GM19099 (cell line): ENCODE data around the gene CELA3A.

Experiments used
- POLR2A ChIP-seq: IDR thresholded peaks from 3 replicates; pipeline ENCODE4 v1.6.1; 2011; ENCODE audit warnings: low read depth; ENCODE audit not compliant: insufficient read length; ENCODE audit errors: extremely low read depth

Gene CELA3A

DNA sequence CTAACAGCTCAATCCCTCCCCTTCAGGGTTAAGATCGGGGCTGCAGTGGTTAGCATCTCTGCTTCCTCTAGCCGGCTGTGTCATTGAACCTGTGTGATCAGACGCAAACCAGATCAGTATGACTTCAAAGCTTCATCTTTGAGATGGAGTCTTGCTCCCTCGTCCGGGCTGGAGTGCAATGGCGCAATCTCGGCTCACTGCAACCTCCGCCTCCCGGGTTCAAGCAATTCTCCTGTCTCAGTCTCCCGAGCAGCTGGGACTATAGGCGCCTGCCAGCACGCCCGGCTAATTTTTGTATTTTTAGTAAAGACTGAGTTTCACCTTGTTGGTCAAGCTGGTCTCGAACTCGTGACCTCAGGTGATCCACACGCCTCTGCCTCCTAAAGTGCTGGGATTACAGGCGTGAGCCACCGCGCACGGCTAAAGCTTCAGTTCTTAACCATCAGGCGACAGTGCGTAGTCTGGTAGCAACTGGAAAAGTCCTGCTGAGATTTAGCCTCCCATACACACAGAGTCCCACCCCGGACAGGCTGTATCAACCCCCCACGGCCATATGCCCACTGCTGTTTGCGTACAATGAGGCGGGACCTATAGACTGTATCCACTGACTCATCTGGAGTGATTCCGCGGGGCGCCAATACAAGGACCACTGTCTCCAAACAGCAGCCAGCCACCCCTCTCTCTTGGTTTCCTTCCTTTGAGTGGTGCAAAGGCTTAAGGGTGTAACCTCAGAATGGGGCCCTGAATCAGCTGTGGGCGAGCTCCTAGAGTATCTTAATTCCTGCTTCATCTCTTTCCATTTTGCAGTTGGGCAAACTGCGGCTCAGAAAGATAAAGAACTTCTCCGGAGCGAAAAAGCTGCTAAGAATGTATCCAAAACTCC lies 23.3 kb downstream of the CELA3A start:
- TF ChIP-seq POLR2A, result no peak

DNA sequence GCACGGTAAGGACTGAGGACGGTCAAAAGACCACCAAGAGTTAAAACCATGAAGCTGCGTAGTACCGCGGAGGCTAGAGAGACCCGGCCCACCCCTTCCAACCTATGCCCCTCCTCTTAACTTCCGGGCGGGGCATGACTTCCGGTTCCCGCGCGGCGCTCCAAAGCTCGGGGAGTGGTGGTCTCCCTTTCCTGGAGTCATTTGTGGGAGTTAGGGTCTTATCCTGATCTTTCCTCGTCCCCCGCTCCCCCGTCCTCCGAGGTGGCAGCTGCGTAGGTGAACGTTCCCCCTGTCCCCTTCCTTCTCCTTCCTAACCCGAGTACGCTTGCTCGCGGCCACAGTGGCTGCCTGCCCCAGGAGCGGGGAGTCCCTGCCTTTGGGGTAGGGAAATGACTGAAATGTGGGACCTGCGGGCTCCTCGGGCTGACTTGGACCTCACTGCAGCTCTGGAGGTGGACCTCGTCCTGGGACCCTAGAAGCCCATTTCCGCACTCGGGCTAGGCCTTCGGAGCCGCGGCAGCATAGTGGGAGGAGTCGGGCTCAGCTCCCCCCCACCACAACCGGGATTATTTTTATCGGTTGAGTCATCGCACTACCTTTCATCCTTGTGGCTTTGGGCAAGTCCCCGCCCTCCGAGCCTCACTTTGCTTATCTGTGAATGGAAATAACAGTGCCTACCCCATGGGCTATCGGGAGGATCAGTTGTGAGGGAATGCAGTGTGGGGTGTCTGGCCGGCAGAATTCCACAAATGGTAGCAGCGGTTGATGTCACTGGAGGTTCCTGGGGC lies 24.1 kb downstream of the CELA3A start:
- peak; percentile 83 for TF ChIP-seq POLR2A

DNA sequence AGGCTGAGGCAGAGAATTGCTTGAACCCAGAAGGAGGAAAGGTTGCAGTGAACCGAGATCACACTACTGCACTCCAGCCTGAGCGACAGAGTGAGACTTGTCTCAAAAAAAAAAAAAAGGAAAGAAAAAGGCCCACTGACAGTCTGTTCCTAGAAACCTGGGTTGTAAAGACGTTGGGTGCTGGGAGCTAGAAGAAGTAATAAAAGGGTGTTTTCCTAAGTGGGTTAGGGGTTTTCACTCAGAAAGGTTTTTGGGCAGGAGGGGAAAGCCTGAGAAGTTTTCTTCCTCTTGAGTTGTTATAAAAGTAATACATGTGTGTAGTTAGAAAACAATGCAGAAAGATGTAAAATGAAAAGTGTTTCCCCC lies 25.4 kb downstream of the CELA3A start:
- peak; percentile 15 for TF ChIP-seq POLR2A

DNA sequence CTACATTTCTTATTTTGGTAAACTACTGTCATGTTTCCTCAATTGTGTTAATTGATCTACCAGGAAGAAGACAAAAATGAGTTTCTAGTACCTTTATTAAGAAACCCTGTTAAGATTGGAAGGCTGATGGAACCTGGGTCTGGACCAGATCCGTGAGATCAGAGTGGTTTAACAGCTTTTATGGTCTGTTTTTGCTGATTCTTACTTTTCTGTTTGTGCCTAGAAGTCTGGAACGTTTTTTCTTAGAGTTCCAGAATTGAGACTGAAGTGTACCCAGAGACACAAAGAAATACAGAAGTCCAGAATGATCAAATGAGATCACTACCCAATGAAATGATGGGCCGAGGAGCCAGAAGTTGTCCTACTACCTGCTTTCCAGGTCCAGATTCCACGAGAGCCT lies 28.6 kb downstream of the CELA3A start:
- no peak for TF ChIP-seq POLR2A

DNA sequence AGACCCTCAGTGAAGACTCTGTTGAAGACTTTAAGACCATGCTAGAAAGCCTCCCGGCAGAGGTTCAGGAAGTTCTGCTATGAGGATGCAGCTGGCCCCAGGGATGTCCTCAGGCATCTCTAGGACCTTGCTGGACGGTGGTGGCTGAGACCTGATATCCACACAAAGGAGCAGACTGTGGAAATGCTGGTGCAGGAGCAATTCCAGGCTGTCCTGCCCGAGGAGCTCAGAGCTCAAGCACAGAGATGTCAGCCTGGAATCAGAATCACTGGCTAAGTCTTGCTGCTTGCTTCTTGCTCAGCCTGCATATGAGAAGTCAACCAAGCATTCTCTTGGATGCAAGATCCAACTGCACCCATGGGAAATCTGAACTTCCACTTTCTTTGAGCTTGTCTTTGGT lies 29.0 kb downstream of the CELA3A start:
- TF ChIP-seq POLR2A, result no peak

DNA sequence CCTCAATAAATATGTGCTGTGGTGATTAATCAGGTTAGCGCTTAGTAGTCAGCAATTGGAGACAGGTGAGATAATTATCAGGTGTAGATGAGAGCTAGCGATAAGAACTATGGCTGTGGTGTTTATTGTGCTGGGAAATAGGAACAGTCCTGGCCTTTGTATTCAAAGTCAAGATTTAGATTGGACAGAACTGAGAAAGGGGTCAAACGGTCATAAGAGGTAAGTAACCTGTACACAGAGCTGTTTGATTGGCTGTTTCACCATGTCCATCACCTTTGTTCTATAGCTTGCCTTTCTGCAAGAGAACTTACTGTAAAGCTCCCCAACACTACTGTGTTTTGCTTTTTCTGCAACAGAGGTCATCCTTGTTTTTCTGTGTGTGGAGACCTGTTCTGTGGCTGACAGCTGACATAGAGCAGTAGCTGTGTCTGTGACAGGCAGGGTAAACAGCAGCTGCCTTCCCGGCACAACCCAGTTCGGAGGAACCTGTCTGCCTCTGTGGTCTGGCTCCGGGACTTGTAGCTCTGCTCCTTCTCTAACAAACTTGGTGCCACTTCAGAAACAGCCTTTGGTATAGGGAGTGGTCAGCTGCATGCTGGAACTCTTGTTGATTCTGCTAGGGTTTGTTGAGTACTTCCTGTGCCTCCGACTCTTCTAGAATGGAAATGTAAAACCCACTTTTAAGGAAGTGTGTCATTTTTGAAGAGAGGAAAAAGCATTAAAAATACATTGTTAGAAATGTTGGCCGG lies 29.9 kb downstream of the CELA3A start:
- TF ChIP-seq POLR2A, result no peak

DNA sequence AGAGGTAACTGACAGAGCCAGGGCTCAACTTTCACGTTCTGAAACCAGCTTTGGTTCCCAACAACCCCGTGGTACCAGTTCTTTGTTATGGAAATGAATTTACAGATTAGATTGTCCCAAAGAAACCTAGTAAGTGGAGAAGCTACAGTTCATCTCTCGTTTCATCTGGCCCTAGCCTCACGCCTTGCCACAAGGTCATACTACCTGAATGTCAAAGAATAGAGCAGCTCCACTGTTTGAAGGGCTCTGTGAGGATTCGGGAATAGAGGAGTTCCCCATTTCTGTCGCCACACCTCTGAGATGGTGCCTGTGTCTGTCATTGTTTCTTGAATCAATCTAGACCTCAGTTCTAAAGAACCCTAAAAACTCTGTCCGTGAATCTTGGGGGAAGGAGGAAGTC lies 36.1 kb downstream of the CELA3A start:
- no peak for TF ChIP-seq POLR2A

DNA sequence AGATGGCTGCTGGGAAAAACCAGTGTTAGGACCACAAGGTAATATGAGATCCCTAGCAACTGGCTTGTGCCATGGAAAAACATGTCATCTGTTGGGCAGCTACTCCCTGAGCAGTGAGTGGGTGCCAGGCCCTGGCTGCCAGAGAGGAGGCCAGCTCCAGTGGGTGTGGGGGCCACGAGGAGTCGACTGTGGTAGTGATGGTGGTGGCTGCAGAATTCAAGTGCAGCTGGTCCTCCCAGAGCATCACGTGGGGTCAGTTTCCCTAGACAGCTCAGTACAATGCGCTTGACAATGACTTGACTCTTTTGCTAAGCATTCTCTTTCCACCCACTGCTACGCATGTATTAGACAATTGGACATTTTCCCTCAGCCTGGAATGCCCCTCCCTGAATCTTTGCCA lies 36.6 kb downstream of the CELA3A start:
- no peak for TF ChIP-seq POLR2A

DNA sequence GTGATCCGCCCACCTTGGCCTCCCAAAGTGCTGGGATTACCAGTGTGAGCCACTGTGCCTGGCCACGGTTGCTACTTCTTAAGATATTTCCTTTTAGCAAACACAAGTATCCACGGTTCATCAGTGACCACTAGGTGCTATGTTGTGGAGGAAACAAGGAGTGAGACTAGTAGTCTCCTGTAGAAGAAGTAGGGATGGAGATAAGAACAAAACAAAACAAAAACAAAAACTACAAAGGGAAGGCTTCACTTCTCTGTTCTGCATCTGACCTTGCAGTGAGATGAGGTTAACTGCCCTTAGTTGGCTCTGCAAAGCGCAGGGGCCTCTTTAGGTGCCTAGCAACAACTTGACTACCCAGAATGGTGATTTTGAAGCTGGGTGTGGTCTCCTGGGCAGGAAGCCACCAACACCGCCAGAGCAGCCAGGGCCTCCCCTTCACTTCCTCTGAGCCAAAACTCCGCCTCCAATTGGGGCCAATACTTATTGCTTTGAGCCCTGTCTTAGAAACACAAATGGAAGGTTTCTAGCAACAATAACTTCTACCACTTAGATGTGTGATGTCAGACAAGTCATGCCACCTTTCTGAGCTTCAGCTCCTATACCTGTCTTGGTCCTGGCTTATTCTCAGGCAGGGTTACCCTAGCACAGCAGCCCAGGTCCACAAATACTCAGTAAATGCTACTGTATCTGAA lies 38.3 kb downstream of the CELA3A start:
- peak; percentile 75 for TF ChIP-seq POLR2A

DNA sequence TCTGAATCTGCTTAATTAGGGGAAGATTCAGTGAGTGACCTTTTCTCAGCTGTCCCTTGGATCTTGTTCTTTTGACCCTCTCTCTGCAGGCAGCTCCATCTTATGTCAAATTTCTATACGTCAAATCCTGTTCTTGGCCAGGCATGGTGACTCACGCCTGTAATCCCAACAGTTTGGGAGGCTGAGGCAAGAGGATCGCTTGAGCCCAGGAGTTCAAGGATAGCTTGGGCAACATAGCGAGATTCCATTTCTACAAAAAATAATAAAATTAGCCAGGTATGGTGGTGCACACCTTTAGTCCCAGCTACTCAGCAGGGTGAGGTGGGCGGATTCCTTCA lies 38.8 kb downstream of the CELA3A start:
- TF ChIP-seq POLR2A, result no peak

DNA sequence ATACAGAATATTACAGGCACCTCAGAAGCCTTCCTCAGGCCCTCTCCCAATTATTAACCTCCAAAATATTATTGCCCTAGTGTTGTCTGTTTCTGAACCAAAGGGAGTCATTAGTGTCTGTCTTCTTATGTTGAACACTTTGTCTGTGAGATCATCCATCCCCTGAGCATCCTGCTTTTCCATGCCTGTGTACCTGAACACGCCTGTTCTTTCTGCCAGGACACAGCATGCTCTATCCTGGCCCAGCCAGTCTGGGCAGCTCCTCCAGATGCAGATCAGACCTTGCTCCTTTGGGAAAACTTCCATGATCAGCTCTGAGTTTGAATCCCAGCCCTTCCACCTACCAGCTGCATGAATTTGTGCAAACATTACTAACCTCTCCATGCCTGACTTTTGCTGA lies 40.0 kb downstream of the CELA3A start:
- TF ChIP-seq POLR2A, result no peak

DNA sequence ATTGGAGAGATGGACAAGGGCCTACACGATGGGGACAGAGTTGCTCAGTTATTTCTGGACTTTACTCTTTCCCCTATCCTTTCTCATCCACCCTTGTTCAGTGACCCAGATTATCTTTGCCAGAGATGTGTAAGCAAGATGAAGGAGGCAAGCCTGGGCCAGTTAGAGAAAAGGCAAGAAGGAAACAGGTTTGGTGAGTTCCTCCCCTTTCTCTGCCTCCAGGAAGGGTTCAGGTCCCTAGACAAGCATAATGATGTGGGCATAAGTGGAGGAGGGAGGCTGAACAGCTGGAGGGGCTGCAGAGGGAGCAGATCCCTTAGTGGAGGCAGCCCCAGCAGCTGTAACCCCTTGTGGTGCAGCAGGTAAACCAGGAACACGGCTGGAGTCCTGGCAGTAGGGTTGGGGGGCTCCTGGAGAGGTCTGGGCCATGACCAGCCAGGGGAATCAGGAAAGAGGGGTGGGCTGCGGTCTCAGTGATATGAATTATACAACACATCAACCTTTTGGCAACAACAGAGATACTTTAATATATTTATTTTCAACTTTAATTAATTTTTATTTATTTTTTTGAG lies 41.8 kb downstream of the CELA3A start:
- no peak for TF ChIP-seq POLR2A

DNA sequence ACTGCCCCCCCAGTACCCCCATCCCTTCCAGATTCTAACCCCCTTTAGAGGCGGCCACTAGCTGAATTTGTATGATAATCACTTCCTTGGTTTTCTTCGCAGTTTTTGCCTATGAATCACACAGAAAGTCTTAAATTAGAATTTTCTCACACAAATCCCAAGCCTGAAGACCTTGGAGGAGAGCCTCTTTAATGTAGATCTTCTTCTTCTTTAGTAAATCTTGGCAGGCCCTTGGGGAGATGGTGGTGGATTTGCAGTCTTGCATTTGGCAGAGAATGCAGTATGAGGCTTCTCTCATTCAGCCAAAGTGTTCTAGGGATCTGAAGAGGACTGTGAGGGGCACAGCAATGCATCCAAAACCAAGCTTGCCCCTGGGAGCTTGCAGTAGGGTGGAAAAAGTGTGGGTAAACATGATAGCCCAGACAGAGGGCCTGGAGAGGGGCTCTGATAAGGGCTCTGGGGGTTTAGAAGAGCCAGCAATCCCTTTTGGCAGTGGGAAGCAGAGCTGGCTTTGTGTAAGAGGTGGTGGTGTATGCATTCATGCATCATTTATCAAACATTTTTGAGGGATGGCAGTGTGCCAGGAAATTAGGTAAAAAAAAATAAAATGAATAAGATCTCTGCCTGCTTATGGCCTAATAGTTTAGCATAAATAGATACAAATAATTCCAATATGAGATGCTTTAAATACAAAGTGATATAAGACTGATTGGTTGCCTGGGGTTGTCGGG lies 43.4 kb downstream of the CELA3A start:
- no peak for TF ChIP-seq POLR2A
